DOHH2 (cell line): ENCODE data around the gene FAM98B.

Experiments used
- H3F3A ChIP-seq: fragments of 200-600 bp; sonication (generic), shearing (Covaris generic); 2 replicates; pipeline ENCODE4 v1.6.0; 2016; ENCODE audit warnings: antibody characterized with exemption, mild to moderate bottlenecking; ENCODE audit not compliant: control insufficient read depth, insufficient read depth
- H3K27ac ChIP-seq: fragments of 200-600 bp; sonication (generic); 2 replicates; pipeline ENCODE4 v1.5.1; 2014; ENCODE audit warnings: low read depth, mild to moderate bottlenecking, low read length, moderate library complexity
- H3K27me3 ChIP-seq: fragments of 200-600 bp; sonication (generic); 2 replicates; pipeline ENCODE4 v1.6.1; 2014; ENCODE audit warnings: mild to moderate bottlenecking, low read length, mixed read lengths; ENCODE audit not compliant: control insufficient read depth
- H3K36me3 ChIP-seq: fragments of 200-600 bp; sonication (generic); 2 replicates; pipeline ENCODE4 v1.6.1; 2014; ENCODE audit warnings: mild to moderate bottlenecking, low read length, moderate library complexity, mixed read lengths; ENCODE audit not compliant: control insufficient read depth
- H3K4me1 ChIP-seq: fragments of 200-600 bp; sonication (generic); 2 replicates; pipeline ENCODE4 v1.6.1; 2014; ENCODE audit warnings: mild to moderate bottlenecking, low read length, mixed read lengths; ENCODE audit not compliant: control insufficient read depth
- H3K4me2 ChIP-seq: fragments of 200-600 bp; sonication (generic); 2 replicates; pipeline ENCODE4 v1.6.0; 2014; ENCODE audit warnings: mild to moderate bottlenecking, low read length, moderate library complexity
- H3K4me3 ChIP-seq: fragments of 200-600 bp; sonication (generic); 2 replicates; pipeline ENCODE4 v1.5.1; 2014; ENCODE audit warnings: mild to moderate bottlenecking, low read length, mixed read lengths
- H3K79me2 ChIP-seq: fragments of 200-600 bp; sonication (generic); 2 replicates; pipeline ENCODE4 v1.6.1; 2014; ENCODE audit warnings: mild to moderate bottlenecking, low read length, mixed read lengths; ENCODE audit not compliant: control insufficient read depth
- H3K9me2 ChIP-seq: fragments of 200-600 bp; sonication (generic); replicated peaks from 2 replicates; pipeline ENCODE4 v1.6.1; 2014; ENCODE audit warnings: mild to moderate bottlenecking, low read length, mixed read lengths; ENCODE audit not compliant: control insufficient read depth
- H3K9me3 ChIP-seq: fragments of 200-600 bp; sonication (generic); 2 replicates; pipeline ENCODE4 v1.6.1; 2014; ENCODE audit warnings: antibody characterized with exemption, low read length, mixed read lengths; ENCODE audit not compliant: control insufficient read depth, insufficient read depth
- H4K20me1 ChIP-seq: fragments of 200-600 bp; sonication (generic); 2 replicates; pipeline ENCODE4 v1.6.0; 2014; ENCODE audit warnings: low read depth, mild to moderate bottlenecking, antibody characterized with exemption, low read length, moderate library complexity; ENCODE audit not compliant: control insufficient read depth, insufficient read depth
- EZH2phosphoT487 ChIP-seq: fragments of 200-600 bp; sonication (generic); IDR thresholded peaks from 2 replicates; pipeline ENCODE4 v1.6.1; 2017; ENCODE audit warnings: borderline replicate concordance, mild to moderate bottlenecking, antibody characterized with exemption, low read length, moderate library complexity, mixed read lengths
- TF ChIP-seq, protein P1 (sequence below): fragments of 200-600 bp; sonication (generic); IDR thresholded peaks from one replicate; pipeline ENCODE4 v1.5.1; 2014; ENCODE audit warnings: antibody characterized with exemption, mild to moderate bottlenecking, low read depth, low read length; ENCODE audit not compliant: poor library complexity, severe bottlenecking

The FAM98B gene

GRCh38 chr15:38508647-38509046 lies 54.7 kb downstream of the FAM98B start:
- Histone ChIP-seq H3K4me3 (no peak overlapping the region), H3K4me2 (no peak overlapping the region), H3F3A (no peaks in the 10 kb centered on the region), H3K79me2 (no peaks in the 10 kb centered on the region), H4K20me1 (no peaks in the 10 kb centered on the region), H3K36me3 (no peaks in the 10 kb centered on the region), H3K4me1 (no peaks in the 10 kb centered on the region), H3K9me3 (no peaks in the 10 kb centered on the region), H3K9me2 (no peaks in the 10 kb centered on the region), H3K27me3 (no peaks in the 10 kb centered on the region), H3K27ac (no peak overlapping the region)
- TF ChIP-seq EZH2phosphoT487 = no peak
- TF ChIP-seq, protein P1, sequence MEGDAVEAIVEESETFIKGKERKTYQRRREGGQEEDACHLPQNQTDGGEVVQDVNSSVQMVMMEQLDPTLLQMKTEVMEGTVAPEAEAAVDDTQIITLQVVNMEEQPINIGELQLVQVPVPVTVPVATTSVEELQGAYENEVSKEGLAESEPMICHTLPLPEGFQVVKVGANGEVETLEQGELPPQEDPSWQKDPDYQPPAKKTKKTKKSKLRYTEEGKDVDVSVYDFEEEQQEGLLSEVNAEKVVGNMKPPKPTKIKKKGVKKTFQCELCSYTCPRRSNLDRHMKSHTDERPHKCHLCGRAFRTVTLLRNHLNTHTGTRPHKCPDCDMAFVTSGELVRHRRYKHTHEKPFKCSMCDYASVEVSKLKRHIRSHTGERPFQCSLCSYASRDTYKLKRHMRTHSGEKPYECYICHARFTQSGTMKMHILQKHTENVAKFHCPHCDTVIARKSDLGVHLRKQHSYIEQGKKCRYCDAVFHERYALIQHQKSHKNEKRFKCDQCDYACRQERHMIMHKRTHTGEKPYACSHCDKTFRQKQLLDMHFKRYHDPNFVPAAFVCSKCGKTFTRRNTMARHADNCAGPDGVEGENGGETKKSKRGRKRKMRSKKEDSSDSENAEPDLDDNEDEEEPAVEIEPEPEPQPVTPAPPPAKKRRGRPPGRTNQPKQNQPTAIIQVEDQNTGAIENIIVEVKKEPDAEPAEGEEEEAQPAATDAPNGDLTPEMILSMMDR = no peak

DNA sequence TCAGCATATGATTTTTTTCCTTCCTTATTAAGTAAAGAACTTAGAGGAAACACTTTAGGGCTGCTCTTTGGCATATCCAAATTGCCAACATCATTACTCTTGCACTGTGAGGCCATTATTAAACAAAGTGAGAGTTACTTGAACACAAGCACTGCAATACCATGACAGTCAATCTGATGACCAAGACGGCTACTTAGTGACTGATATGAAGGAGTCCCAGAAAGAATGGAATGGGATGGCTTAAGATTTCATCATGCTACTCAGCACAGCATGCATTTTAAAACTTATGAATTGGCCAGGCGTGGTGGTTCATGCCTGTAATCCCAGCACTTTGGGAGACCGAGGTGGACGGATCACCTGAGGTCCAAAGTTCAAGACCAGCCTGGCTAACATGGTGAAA lies 55.2 kb downstream of the FAM98B start:
- Histone ChIP-seq H3K27me3 (no peaks in the 10 kb centered on the region), H3F3A (no peaks in the 10 kb centered on the region), H3K27ac (no peak overlapping the region), H4K20me1 (no peaks in the 10 kb centered on the region), H3K4me1 (no peaks in the 10 kb centered on the region), H3K9me3 (no peaks in the 10 kb centered on the region), H3K9me2 (no peaks in the 10 kb centered on the region), H3K36me3 (no peaks in the 10 kb centered on the region), H3K79me2 (no peaks in the 10 kb centered on the region), H3K4me3 (no peak overlapping the region), H3K4me2 (no peak overlapping the region)
- TF ChIP-seq EZH2phosphoT487 = no peak
- TF ChIP-seq, protein P1 = no peak

- no peak overlapping the region for H3K27ac ChIP-seq
- H3K36me3 ChIP-seq = no peaks in the 10 kb centered on the region
- H3K79me2 ChIP-seq = no peaks in the 10 kb centered on the region
- no peaks in the 10 kb centered on the region for H3K9me2 ChIP-seq
- H4K20me1 ChIP-seq = no peaks in the 10 kb centered on the region
- H3K4me1 ChIP-seq = no peaks in the 10 kb centered on the region
- TF ChIP-seq EZH2phosphoT487 = no peak
- TF ChIP-seq, protein P1 = no peak
- no peak overlapping the region for H3K4me3 ChIP-seq
- no peaks in the 10 kb centered on the region for H3K27me3 ChIP-seq
- no peak overlapping the region for H3K4me2 ChIP-seq
- no peaks in the 10 kb centered on the region for H3K9me3 ChIP-seq
- no peaks in the 10 kb centered on the region for H3F3A ChIP-seq
Measured at GRCh38 chr15:38512901-38513300, 59.0 kb downstream of the FAM98B start.

DNA sequence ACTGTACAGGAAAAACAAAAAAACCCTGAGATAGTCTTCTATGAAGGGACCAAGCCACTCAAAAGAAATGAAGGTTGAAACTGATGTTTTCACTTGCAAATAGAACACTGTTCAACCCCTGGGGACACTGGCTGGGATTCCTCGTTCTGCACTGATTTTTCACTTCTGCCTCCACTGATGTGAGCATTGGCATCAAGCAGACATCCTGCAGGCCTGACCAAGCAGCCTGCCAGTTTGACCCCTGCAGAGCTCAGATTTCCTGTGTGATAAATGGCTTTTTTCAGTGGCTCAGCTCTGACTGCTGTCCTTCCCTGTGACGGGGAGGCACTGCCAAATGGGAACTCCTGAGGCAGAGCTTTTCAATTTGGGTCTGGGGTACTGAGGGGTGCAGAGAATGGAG lies 60.7 kb downstream of the FAM98B start:
- TF ChIP-seq, protein P1 = no peak
- no peak for TF ChIP-seq EZH2phosphoT487
- no peaks in the 10 kb centered on the region for H3K9me2 ChIP-seq
- no peak overlapping the region for H3K27ac ChIP-seq
- no peak overlapping the region for H3K4me3 ChIP-seq
- no peaks in the 10 kb centered on the region for H3K79me2 ChIP-seq
- no peaks in the 10 kb centered on the region for H4K20me1 ChIP-seq
- H3F3A ChIP-seq = no peaks in the 10 kb centered on the region
- H3K36me3 ChIP-seq = no peaks in the 10 kb centered on the region
- H3K27me3 ChIP-seq = no peaks in the 10 kb centered on the region
- H3K4me2 ChIP-seq = no peak overlapping the region
- no peaks in the 10 kb centered on the region for H3K9me3 ChIP-seq
- no peaks in the 10 kb centered on the region for H3K4me1 ChIP-seq
